ENCODE measurements around the gene ZBTB38. TPM values are rescaled to one million over a fixed set of nuclear protein-coding genes. Genes with fewer than 3 reads are reported as not detected.

Gene ZBTB38
- total and polyA plus RNA-seq, 3 donors from 2014 or later: 66.7 to 167 (median 131) TPM

- no peaks in the 10 kb centered on the region for H3K27me3 ChIP-seq
- intact Hi-C loops (cut with DNase I; ENCODE audit: low total_unique reads): no loop called here
- H3K4me1 ChIP-seq: no peaks in the 10 kb centered on the region
- no peaks in the 10 kb centered on the region for H3K9me3 ChIP-seq
- no peak overlapping the region for H3K27ac ChIP-seq
- no peak overlapping the region for H3K4me3 ChIP-seq
- 79 to 85% methylated on average over 6 of the region's 6 CpGs for WGBS, 2 donors
- no peaks in the 10 kb centered on the region for H3K36me3 ChIP-seq (ENCODE audit: low read depth, missing control alignments)
- DNase-seq: no peak
- TF ChIP-seq, protein P1, sequence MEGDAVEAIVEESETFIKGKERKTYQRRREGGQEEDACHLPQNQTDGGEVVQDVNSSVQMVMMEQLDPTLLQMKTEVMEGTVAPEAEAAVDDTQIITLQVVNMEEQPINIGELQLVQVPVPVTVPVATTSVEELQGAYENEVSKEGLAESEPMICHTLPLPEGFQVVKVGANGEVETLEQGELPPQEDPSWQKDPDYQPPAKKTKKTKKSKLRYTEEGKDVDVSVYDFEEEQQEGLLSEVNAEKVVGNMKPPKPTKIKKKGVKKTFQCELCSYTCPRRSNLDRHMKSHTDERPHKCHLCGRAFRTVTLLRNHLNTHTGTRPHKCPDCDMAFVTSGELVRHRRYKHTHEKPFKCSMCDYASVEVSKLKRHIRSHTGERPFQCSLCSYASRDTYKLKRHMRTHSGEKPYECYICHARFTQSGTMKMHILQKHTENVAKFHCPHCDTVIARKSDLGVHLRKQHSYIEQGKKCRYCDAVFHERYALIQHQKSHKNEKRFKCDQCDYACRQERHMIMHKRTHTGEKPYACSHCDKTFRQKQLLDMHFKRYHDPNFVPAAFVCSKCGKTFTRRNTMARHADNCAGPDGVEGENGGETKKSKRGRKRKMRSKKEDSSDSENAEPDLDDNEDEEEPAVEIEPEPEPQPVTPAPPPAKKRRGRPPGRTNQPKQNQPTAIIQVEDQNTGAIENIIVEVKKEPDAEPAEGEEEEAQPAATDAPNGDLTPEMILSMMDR (IDR thresholded peaks at IDR 0.05): no peak
- no peak for TF ChIP-seq POLR2A (IDR thresholded peaks at IDR 0.05)
These were observed 14.4 kb upstream of the ZBTB38 start for GRCh38 chr3:141353652-141354495.

DNA sequence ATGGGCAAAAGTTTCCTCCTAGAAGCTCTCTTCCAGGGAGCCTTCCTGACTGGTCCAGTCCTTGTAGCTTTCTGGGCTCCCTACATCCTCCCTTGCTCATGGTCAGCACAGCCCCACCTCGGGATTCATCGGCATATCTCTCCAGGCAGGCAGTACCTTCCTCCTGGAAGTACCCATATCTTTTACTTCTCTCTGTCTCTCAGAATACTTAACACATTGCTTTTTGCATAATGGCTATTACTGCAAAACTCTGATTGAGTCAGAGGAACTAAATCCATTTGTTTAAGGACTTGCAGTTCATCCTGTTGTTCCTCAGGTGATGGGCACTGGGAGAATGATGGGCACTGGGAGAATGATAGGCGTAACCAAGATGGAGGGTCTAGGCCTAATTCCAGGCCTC is 13.8 kb upstream of the ZBTB38 start:
- intact Hi-C loops (cut with DNase I; ENCODE audit: low total_unique reads): no loop called here
- no peak overlapping the region for H3K4me3 ChIP-seq
- no peak for TF ChIP-seq POLR2A (IDR thresholded peaks at IDR 0.05)
- TF ChIP-seq, protein P1 (IDR thresholded peaks at IDR 0.05): no peak
- H3K27ac ChIP-seq: no peak overlapping the region
- DNase-seq: no peak
- no peaks in the 10 kb centered on the region for H3K27me3 ChIP-seq
- H3K36me3 ChIP-seq (ENCODE audit: low read depth, missing control alignments): no peaks in the 10 kb centered on the region
- WGBS, 2 donors: 93 to 99% methylated on average over 3 of the region's 3 CpGs
- no peaks in the 10 kb centered on the region for H3K9me3 ChIP-seq
- H3K4me1 ChIP-seq: no peaks in the 10 kb centered on the region

DNA sequence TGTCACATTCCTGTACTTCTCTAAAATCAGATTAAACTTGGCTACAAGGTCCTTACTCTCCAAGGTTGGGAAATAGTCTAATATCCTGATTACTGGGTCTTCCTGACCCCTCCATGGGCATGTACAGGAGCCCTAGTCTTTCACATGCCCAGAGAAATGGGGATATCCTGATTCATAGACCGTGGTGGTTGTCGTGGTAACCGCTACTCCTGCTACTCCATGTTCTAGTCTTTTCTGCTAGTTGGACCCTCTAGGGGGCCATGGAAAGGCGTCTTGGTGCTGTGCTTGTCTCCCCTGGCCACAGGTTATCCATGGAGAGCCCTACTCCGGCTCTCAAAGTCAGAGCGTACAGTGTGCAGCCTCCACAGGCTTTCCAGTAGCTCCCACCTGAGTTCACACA is 13.1 kb upstream of the ZBTB38 start:
- no peak overlapping the region for H3K4me3 ChIP-seq
- intact Hi-C loops (cut with DNase I; ENCODE audit: low total_unique reads): no loop called here
- WGBS, 2 donors: 86 to 89% methylated on average over 6 of the region's 6 CpGs

DNA sequence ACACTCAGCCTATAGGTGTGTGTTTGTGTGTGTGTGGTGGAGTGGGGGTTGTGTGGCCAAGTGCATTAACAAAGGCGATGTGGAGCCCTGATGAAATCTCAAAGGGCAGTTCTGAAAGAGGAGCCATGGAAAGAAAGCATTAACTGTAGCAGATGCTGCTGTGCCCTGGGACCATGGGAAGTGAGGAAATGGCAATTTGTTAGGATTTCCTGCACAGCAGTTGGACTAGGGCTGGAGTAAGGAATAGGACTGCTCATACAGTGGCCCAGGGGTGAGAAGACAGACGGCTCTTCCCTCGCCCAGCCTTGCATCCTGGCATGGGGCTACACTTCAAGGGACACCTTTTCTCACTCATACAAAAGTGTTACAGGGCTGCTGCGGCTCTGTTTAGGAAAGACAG is 12.3 kb upstream of the ZBTB38 start:
- H3K4me1 ChIP-seq: no peaks in the 10 kb centered on the region
- H3K36me3 ChIP-seq (ENCODE audit: low read depth, missing control alignments): no peaks in the 10 kb centered on the region
- WGBS, 2 donors: 92 to 95% methylated on average over 3 to 4 of the region's 4 CpGs
- DNase-seq: no peak
- intact Hi-C loops (cut with DNase I; ENCODE audit: low total_unique reads): no loop called here
- H3K27ac ChIP-seq: no peak overlapping the region
- TF ChIP-seq, protein P1 (IDR thresholded peaks at IDR 0.05): no peak
- TF ChIP-seq POLR2A (IDR thresholded peaks at IDR 0.05): no peak
- H3K4me3 ChIP-seq: no peak overlapping the region
- H3K27me3 ChIP-seq: no peaks in the 10 kb centered on the region
- H3K9me3 ChIP-seq: no peaks in the 10 kb centered on the region

More for the DNA sequence above, 13.1 kb upstream of the ZBTB38 start:
- Histone ChIP-seq H3K27ac (no peak overlapping the region), H3K4me1 (no peaks in the 10 kb centered on the region), H3K36me3 (ENCODE audit: low read depth, missing control alignments) (no peaks in the 10 kb centered on the region), H3K9me3 (no peaks in the 10 kb centered on the region), H3K27me3 (no peaks in the 10 kb centered on the region)
- no peak for DNase-seq
- no peak for TF ChIP-seq POLR2A (IDR thresholded peaks at IDR 0.05)
- TF ChIP-seq, protein P1 (IDR thresholded peaks at IDR 0.05): no peak
